Lung (tissue), 12 donors: ENCODE results near the gene MTAP. TPM values are rescaled to one million over a fixed set of nuclear protein-coding genes. Genes with fewer than 3 reads are reported as not detected.
A peak's percentile ranks its signal among the peaks of the same experiment; 100 is the strongest.

Source experiments
- ATAC-seq: fragments of 200-7000 bp; cut with Tn5 transposase; one replicate; pipeline ENCODE4 v1.9.1; 2020; ENCODE audit warnings: moderate number of reproducible peaks; ENCODE audit not compliant: insufficient read depth, low FRiP score
- DNase-seq, 3 donors: peaks; one replicate each; pipeline ENCODE4 v3.0.0-alpha.2; 2013 to 2017
- H3K27ac ChIP-seq, 2 donors: one replicate each; pipeline ENCODE4 v1.5.1; 2013; ENCODE audit warnings: mild to moderate bottlenecking in 2 of 2, moderate library complexity in 2 of 2, control low read depth in 1 of 2, inconsistent platforms in 1 of 2, low read depth in 1 of 2, low read length in 1 of 2
- H3K27me3 ChIP-seq, 3 donors: one replicate each; pipeline ENCODE4 v1.5.1; 2013; ENCODE audit warnings: low read length in 2 of 3; ENCODE audit not compliant: control insufficient read depth in 3 of 3, insufficient read depth in 3 of 3
- H3K36me3 ChIP-seq, 4 donors: one replicate each; pipeline ENCODE4 v1.5.1; 2013; ENCODE audit warnings: low read length in 4 of 4, mild to moderate bottlenecking in 1 of 4, moderate library complexity in 1 of 4; ENCODE audit not compliant: control insufficient read depth in 4 of 4, insufficient read depth in 4 of 4
- H3K4me1 ChIP-seq, 5 donors: one replicate each; pipeline ENCODE4 v1.5.1; 2013; ENCODE audit warnings: low read length in 5 of 5, mild to moderate bottlenecking in 2 of 5, moderate library complexity in 1 of 5; ENCODE audit not compliant: control insufficient read depth in 5 of 5, insufficient read depth in 5 of 5
- H3K4me3 ChIP-seq: one replicate; pipeline ENCODE4 v1.5.1; 2013; ENCODE audit warnings: mild to moderate bottlenecking, control low read depth, moderate library complexity
- H3K9ac ChIP-seq, 2 donors: one replicate each; pipeline ENCODE4 v1.5.1; 2013; ENCODE audit warnings: low read length in 2 of 2, control low read depth in 1 of 2; ENCODE audit not compliant: insufficient read depth in 1 of 2
- H3K9me3 ChIP-seq, 4 donors: one replicate each; pipeline ENCODE4 v1.5.1; 2013; ENCODE audit warnings: low read length in 3 of 4, mild to moderate bottlenecking in 1 of 4, moderate library complexity in 1 of 4; ENCODE audit not compliant: control insufficient read depth in 4 of 4, insufficient read depth in 3 of 4
- WGBS, 2 donors: extraction: QIAGEN DNeasy Blood & Tissue Kit; methylation state at CpG; one replicate each; pipeline ENCODE4 v1.1.7; 2013; 5-methylcytosine and 5-hydroxymethylcytosine counted together
- polyA plus RNA-seq, 2 donors: library from polyadenylated mRNA; stranded (reverse); fragments of 200-250 nt; gene quantifications; one replicate each; pipeline ENCODE4 v1.2.1, GENCODE V29; 2013
- total RNA-seq, 2 donors: library from RNA; depleted of rRNA in 1 of 2; stranded (reverse); fragments of >200 nt in 1 of 2; gene quantifications; one replicate each; pipeline ENCODE4 v1.2.1, GENCODE V29; 2014 to 2021
- TF ChIP-seq, protein P1 (sequence below): IDR thresholded peaks from 2 replicates; pipeline ENCODE4 v1.5.1; 2012; ENCODE audit warnings: mild to moderate bottlenecking; ENCODE audit errors: control extremely low read depth, extremely low read depth
- donor health status: control.
- donor health status: control.
- donor health status: Bipolar disorder and iron deficiency.
- donor health status: healthy.
- donor health status: DM: yes; HTN: yes; CAD: no.

Gene MTAP
- total and polyA plus RNA-seq, 4 donors = 10.0 to 31.5 (median 18.8) TPM

DNA sequence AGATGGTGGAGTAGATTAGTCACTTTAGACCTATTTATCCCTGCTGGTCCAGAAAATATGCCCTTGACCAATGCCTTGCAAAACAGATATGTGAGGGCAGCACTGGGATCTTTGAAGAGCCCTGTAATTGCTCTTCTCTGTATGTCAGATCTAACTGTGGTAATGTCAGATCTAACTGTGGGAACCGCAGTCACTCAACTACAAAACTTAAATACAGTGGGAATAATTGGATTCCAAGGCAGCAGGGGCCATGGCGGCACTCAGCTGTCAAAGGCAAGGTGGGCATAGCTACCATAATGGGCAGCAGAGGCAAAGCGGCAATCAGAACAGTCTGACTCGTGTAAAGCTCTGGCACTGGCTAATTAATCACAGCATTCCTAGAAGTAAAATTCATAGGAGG is 46.2 kb downstream of the MTAP start:
- WGBS, 2 donors = 97 to 98% methylated on average over 4 of the region's 4 CpGs
- ATAC-seq = no peak
- TF ChIP-seq, protein P1, sequence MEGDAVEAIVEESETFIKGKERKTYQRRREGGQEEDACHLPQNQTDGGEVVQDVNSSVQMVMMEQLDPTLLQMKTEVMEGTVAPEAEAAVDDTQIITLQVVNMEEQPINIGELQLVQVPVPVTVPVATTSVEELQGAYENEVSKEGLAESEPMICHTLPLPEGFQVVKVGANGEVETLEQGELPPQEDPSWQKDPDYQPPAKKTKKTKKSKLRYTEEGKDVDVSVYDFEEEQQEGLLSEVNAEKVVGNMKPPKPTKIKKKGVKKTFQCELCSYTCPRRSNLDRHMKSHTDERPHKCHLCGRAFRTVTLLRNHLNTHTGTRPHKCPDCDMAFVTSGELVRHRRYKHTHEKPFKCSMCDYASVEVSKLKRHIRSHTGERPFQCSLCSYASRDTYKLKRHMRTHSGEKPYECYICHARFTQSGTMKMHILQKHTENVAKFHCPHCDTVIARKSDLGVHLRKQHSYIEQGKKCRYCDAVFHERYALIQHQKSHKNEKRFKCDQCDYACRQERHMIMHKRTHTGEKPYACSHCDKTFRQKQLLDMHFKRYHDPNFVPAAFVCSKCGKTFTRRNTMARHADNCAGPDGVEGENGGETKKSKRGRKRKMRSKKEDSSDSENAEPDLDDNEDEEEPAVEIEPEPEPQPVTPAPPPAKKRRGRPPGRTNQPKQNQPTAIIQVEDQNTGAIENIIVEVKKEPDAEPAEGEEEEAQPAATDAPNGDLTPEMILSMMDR = no peak

DNA sequence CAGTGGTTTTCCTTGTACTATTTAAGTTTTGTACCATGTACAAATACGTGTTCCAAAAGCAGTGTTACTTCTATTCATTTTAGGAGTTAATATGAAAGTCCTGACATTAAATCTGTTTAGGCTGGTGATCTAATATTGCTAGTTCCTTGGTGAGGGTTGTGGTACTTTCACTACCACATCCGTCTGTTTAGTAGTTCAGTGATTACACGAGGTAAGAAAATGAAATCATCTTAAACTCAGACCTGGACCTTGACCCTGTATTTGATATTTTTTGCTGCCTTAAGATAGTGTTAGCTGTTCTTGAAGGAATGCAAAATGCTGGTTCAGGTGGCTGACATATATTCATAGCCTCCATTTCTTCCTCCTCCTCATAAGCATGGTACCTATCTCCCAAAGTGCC is 50.3 kb downstream of the MTAP start:
- DNase-seq = no peak
- Histone ChIP-seq H3K9me3 (peaks cover 0 to 5% (median under 1%) of the 10 kb centered on the region in 4 donors), H3K27ac (no peak overlapping the region), H3K4me3 (no peak overlapping the region), H3K36me3 (peaks cover 3 to 34% (median 13%) of the 10 kb centered on the region in 4 donors), H3K4me1 (peaks cover 0 to 6% (median 0%) of the 10 kb centered on the region in 5 donors), H3K27me3 (no peaks in the 10 kb centered on the region), H3K9ac (no peak overlapping the region)
- ATAC-seq = no peak
- TF ChIP-seq, protein P1 = no peak
- 76 to 81% methylated on average over 3 of the region's 3 CpGs for WGBS, 2 donors

More for the DNA sequence above, 46.2 kb downstream of the MTAP start:
- H3K4me1 ChIP-seq = no peaks in the 10 kb centered on the region
- no peaks in the 10 kb centered on the region for H3K27me3 ChIP-seq
- no peak overlapping the region for H3K4me3 ChIP-seq
- DNase-seq = no peak
- peaks cover 0 to 9% (median under 1%) of the 10 kb centered on the region in 4 donors for H3K9me3 ChIP-seq
- H3K27ac ChIP-seq = no peak overlapping the region
- H3K9ac ChIP-seq = no peak overlapping the region
- peaks cover 2 to 25% (median 3%) of the 10 kb centered on the region in 4 donors for H3K36me3 ChIP-seq

DNA sequence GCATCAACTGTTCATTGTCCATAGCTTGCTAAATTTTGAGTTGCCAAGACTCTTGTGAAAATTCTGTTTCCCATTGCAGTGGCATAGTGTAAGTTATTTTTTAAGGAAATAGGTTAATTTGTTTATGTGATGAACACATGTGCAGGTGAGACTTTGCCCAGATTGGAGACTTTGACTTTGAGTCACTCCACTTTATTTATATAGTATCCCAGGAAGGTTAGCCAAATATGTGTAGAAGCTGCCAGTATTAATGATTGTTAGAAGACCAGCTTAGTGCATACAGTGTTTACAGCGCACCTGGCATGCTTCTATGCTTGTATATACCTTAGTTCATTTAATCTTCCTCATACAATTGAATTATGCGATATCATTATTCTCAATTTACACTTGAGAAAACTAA is 51.0 kb downstream of the MTAP start:
- ATAC-seq = no peak
- 80 to 93% methylated on average over 2 of the region's 2 CpGs for WGBS, 2 donors
- TF ChIP-seq, protein P1 = no peak

DNA sequence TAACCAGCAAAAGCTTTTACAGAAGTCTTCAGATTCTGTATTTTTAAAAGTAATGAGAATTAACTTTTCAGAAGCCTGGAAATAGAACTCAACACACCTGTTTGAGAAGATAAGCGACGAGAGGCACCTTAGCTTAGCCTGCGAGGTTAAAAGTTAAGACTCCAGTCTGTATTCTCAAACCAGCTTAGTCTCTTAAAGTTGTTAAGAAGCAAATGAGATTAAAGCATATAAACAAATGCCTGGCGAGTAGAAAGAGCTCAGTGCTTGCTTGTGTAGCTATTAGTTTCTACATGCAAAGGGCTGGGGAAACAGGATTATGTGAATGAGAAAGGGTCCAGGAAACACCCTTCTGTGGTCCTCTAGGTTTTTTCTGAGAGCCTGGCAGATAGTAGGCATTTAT is 51.7 kb downstream of the MTAP start:
- Histone ChIP-seq H3K9ac (no peak overlapping the region), H3K36me3 (peaks cover 4 to 27% (median 19%) of the 10 kb centered on the region in 4 donors), H3K9me3 (no peaks in the 10 kb centered on the region), H3K27me3 (no peaks in the 10 kb centered on the region), H3K27ac (no peak overlapping the region), H3K4me1 (peaks cover 0 to 6% (median 0%) of the 10 kb centered on the region in 5 donors), H3K4me3 (no peak overlapping the region)
- ATAC-seq = no peak
- TF ChIP-seq, protein P1 = no peak
- DNase-seq = peak in 1 of 3 donors; percentile 23
- 78 to 88% methylated on average over 4 of the region's 4 CpGs for WGBS, 2 donors

More for the DNA sequence above, 51.0 kb downstream of the MTAP start:
- peaks cover 0 to 6% (median 0%) of the 10 kb centered on the region in 5 donors for H3K4me1 ChIP-seq
- no peak overlapping the region for H3K9ac ChIP-seq
- peaks cover 5 to 30% (median 16%) of the 10 kb centered on the region in 4 donors for H3K36me3 ChIP-seq
- peaks cover 0 to 4% (median under 1%) of the 10 kb centered on the region in 4 donors for H3K9me3 ChIP-seq
- DNase-seq = no peak
- no peak overlapping the region for H3K27ac ChIP-seq
- H3K27me3 ChIP-seq = no peaks in the 10 kb centered on the region
- H3K4me3 ChIP-seq = no peak overlapping the region
